ENCODE data around the gene C12orf42.

The C12orf42 gene

GRCh38 chr12:103468837-103469236 lies 26.9 kb downstream of the C12orf42 start:
- Histone ChIP-seq H3K36me3 (ENCODE audit: low read depth) (no peaks in the 10 kb centered on the region), H3K9me3 (ENCODE audit: severe bottlenecking) (no peaks in the 10 kb centered on the region), H3K27me3 (ENCODE audit: insufficient read depth, poor library complexity, severe bottlenecking) (no peaks in the 10 kb centered on the region), H3K4me1 (ENCODE audit: insufficient read depth, poor library complexity, severe bottlenecking) (no peaks in the 10 kb centered on the region), H3K27ac (ENCODE audit: poor library complexity, severe bottlenecking) (no peak overlapping the region), H3K4me3 (ENCODE audit: severe bottlenecking) (no peak overlapping the region)
- TF ChIP-seq CTCF (IDR thresholded peaks at IDR 0.05; ENCODE audit: poor library complexity, severe bottlenecking), result no peak
- DNase-seq (ENCODE audit: low spot score) (no peak), ATAC-seq (ENCODE audit: low read depth) (no peak)

GRCh38 chr12:103462675-103463074 lies 33.1 kb downstream of the C12orf42 start:
- Histone ChIP-seq H3K4me3 (ENCODE audit: severe bottlenecking) (no peak overlapping the region), H3K27me3 (ENCODE audit: insufficient read depth, poor library complexity, severe bottlenecking) (peaks cover under 1% of the 10 kb centered on the region), H3K27ac (ENCODE audit: poor library complexity, severe bottlenecking) (no peak overlapping the region), H3K4me1 (ENCODE audit: insufficient read depth, poor library complexity, severe bottlenecking) (no peaks in the 10 kb centered on the region), H3K36me3 (ENCODE audit: low read depth) (no peaks in the 10 kb centered on the region), H3K9me3 (ENCODE audit: severe bottlenecking) (no peaks in the 10 kb centered on the region)
- ATAC-seq (ENCODE audit: low read depth) (no peak), DNase-seq (ENCODE audit: low spot score) (no peak)
- no peak for TF ChIP-seq CTCF (IDR thresholded peaks at IDR 0.05; ENCODE audit: poor library complexity, severe bottlenecking)

- ATAC-seq (ENCODE audit: low read depth) (no peak), DNase-seq (ENCODE audit: low spot score) (no peak)
- H3K27ac ChIP-seq (ENCODE audit: poor library complexity, severe bottlenecking), result no peak overlapping the region
These were observed 38.3 kb downstream of the C12orf42 start for GRCh38 chr12:103457471-103457870.

GRCh38 chr12:103456006-103456405 lies 39.8 kb downstream of the C12orf42 start:
- ATAC-seq (ENCODE audit: low read depth), result no peak

More at GRCh38 chr12:103457471-103457870, 38.3 kb downstream of the C12orf42 start:
- Histone ChIP-seq H3K9me3 (ENCODE audit: severe bottlenecking) (no peaks in the 10 kb centered on the region), H3K4me3 (ENCODE audit: severe bottlenecking) (no peak overlapping the region), H3K36me3 (ENCODE audit: low read depth) (no peaks in the 10 kb centered on the region), H3K27me3 (ENCODE audit: insufficient read depth, poor library complexity, severe bottlenecking) (peaks cover 13% of the 10 kb centered on the region), H3K4me1 (ENCODE audit: insufficient read depth, poor library complexity, severe bottlenecking) (no peaks in the 10 kb centered on the region)
- no peak for TF ChIP-seq CTCF (IDR thresholded peaks at IDR 0.05; ENCODE audit: poor library complexity, severe bottlenecking)

More at GRCh38 chr12:103456006-103456405, 39.8 kb downstream of the C12orf42 start:
- H3K27me3 ChIP-seq (ENCODE audit: insufficient read depth, poor library complexity, severe bottlenecking), result peaks cover 13% of the 10 kb centered on the region
- no peak for DNase-seq (ENCODE audit: low spot score)
- no peak for TF ChIP-seq CTCF (IDR thresholded peaks at IDR 0.05; ENCODE audit: poor library complexity, severe bottlenecking)
- H3K9me3 ChIP-seq (ENCODE audit: severe bottlenecking), result no peaks in the 10 kb centered on the region
- no peaks in the 10 kb centered on the region for H3K36me3 ChIP-seq (ENCODE audit: low read depth)
- no peak overlapping the region for H3K4me3 ChIP-seq (ENCODE audit: severe bottlenecking)
- H3K27ac ChIP-seq (ENCODE audit: poor library complexity, severe bottlenecking), result no peak overlapping the region
- no peaks in the 10 kb centered on the region for H3K4me1 ChIP-seq (ENCODE audit: insufficient read depth, poor library complexity, severe bottlenecking)

Measured in RWPE2 (cell line).